C4-2B (cell line): ENCODE measurements around the gene TTC9.

Source experiments
- H3K27ac ChIP-seq: fragments of 450-650 bp; 2 replicates; pipeline ENCODE4 v1.5.1; 2017
- CTCF ChIP-seq: fragments of 450-650 bp; conservative IDR thresholded peaks from 2 replicates; pipeline ENCODE4 v1.5.1; 2017; ENCODE audit warnings: mild to moderate bottlenecking
- ZFX ChIP-seq: fragments of 450-650 bp; IDR thresholded peaks from 2 replicates; pipeline ENCODE4 v1.6.1; 2017

The TTC9 gene

GRCh38 chr14:70624972-70625371 lies 16.7 kb upstream of the TTC9 start:
- H3K27ac ChIP-seq, result no peak overlapping the region
- no peak for TF ChIP-seq ZFX
- TF ChIP-seq CTCF, result no peak

- TF ChIP-seq CTCF (no peak), ZFX (no peak)
Observed at GRCh38 chr14:70631948-70632347, 9.8 kb upstream of the TTC9 start.

GRCh38 chr14:70635971-70636595 lies 5.6 kb upstream of the TTC9 start:
- H3K27ac ChIP-seq, result no peak overlapping the region
- no peak for TF ChIP-seq CTCF
- no peak for TF ChIP-seq ZFX

More at GRCh38 chr14:70631948-70632347, 9.8 kb upstream of the TTC9 start:
- no peak overlapping the region for H3K27ac ChIP-seq

GRCh38 chr14:70638416-70638815 lies 3.3 kb upstream of the TTC9 start:
- TF ChIP-seq CTCF (no peak), ZFX (no peak)
- H3K27ac ChIP-seq, result no peak overlapping the region

- no peak for TF ChIP-seq ZFX
- TF ChIP-seq CTCF, result no peak
- H3K27ac ChIP-seq, result no peak overlapping the region
Observed at GRCh38 chr14:70640938-70641547, 673 bp upstream of the TTC9 start.

GRCh38 chr14:70642303-70643235 lies 853 bp downstream of the TTC9 start:
- no peak overlapping the region for H3K27ac ChIP-seq
- TF ChIP-seq CTCF (no peak), ZFX (no peak)

GRCh38 chr14:70643967-70644366 lies 2.3 kb downstream of the TTC9 start:
- H3K27ac ChIP-seq, result no peak overlapping the region
- TF ChIP-seq ZFX, result no peak
- TF ChIP-seq CTCF, result no peak
